Hypothalamus (tissue), 51 donors: ENCODE results near the gene MOAP1.
"Not testable (repeated sequence)": the region's sequence is repeated elsewhere in the genome, so short reads cannot be mapped to it uniquely, and the experiment has no call there.

ENCODE experiments used
- DNase-seq, 51 donors: peaks; one replicate each; lab custom pipeline; 2025; lab: John Stamatoyannopoulos, UW

MOAP1 gene

GRCh38 chr14:93184391-93185348, at the start of gene MOAP1, which contains the start of gene LYSET:
TSS of gene MOAP1 (minus strand) at chr14:93184897. CDS start at chr14:93184242, 655 bp downstream.
TSS of gene LYSET (plus strand) at chr14:93185317. CDS start at chr14:93185406, 89 bp downstream.
- DNase-seq = peak; percentile 51 to 92 (median 83)

DNA sequence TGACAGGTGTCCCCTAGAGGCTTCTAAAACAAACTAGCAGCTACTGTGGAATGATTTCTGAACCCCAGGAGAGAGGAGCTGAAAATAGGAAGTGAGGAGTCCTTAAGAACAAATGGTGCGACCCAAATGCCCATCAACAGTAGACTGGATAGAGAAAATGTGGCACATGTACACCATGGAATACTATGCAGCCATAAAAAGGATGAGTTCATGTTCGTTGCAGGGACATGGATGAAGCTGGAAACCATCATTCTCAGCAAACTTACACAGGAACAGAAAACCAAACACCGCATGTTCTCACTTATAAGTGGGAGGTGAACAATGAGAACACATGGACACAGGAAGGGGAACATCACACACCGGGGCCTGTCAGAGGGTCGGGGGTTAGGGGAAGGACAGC, 48.4 kb upstream of the MOAP1 start:
- DNase-seq = not testable (repeated sequence)

DNA sequence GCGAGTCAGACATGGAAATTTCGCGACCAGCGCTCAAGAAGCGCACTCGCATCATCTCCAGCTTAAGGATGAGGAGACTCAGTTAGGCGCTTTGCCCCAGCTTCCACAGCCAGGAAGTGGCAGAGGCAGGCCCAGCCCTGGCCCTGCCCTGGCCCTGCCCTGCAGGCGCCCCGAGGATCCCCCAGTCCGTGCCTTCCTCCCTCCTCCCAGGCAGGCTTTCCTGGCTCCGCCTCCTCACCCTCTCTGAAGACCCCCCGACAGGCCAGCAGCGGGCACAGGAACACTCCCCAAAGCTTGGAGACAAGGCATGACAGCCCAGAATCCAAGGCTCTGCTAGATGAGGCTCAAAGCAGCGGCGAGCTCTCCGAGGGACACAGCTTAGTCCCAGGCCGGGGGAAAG, 47.5 kb upstream of the MOAP1 start:
- no peak for DNase-seq

DNA sequence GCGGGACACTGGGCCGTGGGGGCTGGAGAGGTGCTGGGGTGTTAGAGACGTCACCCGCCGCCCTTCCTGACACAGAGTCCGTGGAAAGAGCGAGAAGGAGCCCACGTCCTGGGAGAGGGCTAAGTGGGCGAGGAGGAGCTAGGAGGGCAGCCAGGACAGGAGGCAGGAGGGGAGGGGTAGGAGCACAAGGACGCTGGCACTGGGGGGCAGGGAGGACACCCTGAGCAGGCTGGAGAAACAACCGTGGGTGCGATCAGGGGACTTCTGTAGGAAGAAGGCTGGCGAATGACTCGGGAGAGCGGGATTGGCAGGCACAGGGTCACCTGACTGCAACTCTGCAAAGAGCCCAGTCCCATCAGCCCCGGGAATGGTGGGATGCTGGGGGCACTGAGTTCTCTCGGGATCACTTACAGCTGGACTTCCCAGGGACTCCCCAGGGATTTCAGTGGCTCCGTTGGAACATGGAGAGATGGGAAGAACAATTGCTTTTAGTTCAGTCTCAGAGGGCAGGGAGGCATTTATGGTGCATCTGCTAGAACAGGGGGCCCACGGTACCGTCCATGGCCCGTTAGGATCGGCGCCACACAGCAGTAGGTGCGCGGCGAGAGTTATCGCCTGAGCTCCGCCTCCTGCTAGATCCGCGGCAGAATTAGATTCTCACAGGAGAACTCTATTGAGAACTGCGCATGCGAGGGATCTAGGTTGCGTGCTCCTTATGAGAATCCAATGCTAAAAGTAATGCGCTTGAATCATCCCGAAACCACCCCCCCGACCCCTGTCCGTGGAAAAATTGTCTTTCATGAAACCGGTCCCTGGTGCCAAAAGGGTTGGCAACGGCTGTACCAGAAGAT, 46.7 kb upstream of the MOAP1 start:
- peak in 37 of 51 donors; percentile 5 to 67 (median 35) for DNase-seq

DNA sequence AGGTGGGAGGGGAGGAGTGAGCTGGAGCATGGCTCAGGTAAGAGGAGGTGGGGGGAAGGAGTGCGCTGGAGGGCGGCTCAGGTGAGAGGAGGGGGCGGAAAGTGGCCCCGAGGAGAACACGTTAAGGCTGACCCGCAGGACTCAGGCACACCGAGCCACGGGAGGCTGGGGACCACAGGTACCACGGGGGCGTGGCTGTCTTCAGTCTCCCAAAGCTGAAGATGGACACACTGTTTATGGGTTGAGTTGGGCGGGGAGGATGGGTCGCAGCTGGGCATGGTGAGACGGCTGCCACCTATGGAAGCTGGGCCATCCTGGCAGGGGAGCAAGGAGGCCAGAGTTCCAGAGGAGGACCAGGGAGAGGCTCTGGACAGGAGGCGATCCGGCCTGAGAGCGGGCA, 45.8 kb upstream of the MOAP1 start:
- DNase-seq = no peak

GRCh38 chr14:93228550-93228949, 43.9 kb upstream of the MOAP1 start:
- no peak for DNase-seq

GRCh38 chr14:93223565-93223964, 38.9 kb upstream of the MOAP1 start:
- DNase-seq = no peak

- no peak for DNase-seq
Observed at GRCh38 chr14:93220509-93220908, 35.8 kb upstream of the MOAP1 start.

DNA sequence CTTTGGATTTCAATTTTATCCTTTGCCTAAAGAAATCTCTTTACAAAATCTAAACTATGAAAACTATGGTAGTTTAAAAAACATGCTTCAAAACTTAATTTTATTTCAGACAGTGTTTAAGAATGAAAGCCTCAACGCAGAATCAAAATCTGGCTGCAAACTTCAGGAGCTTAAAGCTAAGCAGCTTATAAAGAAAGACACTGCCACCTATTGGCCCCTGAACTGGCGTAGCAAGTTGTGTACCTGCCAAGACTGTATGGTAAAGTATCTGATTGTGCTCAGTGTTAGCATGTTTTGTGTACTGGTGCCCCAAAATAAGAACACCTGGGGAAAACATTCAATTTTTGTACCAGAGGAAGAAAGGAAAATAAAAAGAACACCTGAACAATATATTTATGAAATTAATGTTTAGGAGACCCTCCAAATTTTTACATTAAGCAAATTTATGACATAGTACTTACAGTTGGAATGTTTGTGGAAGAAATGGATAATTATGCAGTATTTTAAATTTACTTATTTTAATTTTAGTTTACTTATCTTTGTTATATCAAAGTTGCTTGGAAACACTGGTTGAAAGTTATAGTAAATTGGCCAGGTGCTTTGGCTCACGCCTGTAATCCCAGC, 34.5 kb upstream of the MOAP1 start:
- DNase-seq = peak in 3 of 51 donors; percentile 3 to 17 (median 4)

- no peak for DNase-seq
Observed at GRCh38 chr14:93214598-93214997, 29.9 kb upstream of the MOAP1 start.

GRCh38 chr14:93212432-93212831, 27.7 kb upstream of the MOAP1 start:
- no peak for DNase-seq

DNA sequence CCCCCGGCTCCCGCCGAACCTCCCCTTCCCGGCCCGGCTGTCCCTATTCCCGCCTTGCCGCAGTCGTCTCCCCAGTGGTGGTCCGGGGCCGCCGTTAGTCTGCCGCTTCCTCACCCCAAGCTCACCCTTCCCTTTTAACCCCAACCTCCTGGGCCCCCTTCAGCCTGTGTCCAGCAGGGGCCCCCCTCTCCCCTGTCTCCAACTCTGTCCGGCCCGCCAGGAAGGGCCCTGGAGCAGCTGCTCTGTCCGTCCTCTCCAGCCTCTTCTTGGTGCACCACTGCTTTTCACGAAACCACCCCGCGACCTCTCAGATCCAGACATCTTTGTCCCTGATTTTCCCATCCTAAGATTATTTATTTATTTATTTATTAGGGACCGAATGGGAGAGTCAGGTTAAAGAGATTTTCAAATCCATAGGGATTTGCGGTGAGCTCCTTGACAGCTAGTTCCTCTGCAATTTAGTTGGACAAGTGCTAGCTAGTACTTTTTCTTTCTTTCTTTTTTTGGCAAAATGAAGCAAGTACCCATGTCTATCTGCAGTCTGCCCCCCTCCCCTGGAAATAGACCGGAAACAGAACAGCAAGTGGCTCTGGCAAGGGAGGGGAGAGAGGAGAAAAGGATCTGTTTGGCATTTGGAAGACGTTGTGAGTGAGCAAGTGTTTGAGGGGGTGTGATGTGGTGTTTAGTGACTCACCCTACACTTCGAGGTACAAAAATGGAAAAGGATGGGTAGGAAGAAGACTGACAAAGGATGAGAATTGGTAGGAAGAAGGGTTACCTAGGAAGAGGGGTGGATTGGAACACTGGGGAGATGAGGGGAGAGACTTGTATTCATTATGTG, 23.0 kb upstream of the MOAP1 start:
- peak in 39 of 51 donors; percentile 15 to 80 (median 61) for DNase-seq

GRCh38 chr14:93206793-93207467, 22.2 kb upstream of the MOAP1 start, which contains the start of the genes GON7 and UBR7:
TSS of gene GON7 (minus strand) at chr14:93207065. CDS start at chr14:93207037, 28 bp downstream.
TSS of gene UBR7 (plus strand) at chr14:93207256. CDS start at chr14:93207292, 36 bp downstream.
- peak; percentile 49 to 97 (median 92) for DNase-seq

DNA sequence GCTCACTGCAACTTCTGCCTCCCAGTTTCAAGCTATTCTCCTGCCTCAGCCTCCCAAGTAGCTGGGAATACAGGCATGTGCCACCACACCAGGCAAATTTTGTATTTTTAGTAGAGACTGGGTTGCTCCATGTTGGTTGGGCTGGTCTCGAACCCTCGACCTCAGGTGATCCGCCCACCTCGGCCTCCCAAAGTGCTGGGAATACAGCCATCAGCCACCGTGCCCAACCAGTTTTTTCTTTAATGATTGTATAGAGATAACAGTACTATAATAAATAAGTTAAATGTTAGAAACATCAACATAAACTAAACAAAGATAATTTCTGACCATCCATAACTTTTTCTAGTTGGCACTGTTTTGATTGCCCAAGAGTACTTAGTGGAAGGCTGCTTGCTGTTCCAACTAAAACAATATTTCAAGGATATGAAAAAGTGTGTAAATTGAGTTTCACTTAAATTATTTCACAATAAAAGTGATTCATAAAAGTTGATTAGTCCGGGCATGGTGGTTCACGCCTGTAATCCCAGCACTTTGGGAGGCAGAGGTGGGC, 16.5 kb upstream of the MOAP1 start:
- no peak for DNase-seq

DNA sequence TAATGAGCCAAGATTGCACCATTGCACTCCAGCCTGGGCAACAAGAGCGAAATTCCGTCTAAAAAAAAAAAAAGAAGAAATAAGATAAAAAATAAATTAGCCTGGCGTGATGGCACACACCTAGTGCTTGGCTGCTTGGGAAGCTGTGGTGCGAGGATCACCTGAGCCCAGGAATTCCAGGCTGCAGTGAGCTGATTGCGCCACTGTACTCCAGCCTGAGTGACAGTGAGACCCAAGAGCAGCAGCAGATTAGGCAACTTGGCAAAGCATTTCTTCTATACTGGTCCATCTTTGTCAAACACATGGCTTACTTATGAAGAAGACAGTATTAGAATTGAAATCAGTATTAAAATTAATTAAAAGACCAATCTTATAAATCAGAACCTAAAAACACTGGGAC, 15.9 kb upstream of the MOAP1 start:
- no peak for DNase-seq

DNA sequence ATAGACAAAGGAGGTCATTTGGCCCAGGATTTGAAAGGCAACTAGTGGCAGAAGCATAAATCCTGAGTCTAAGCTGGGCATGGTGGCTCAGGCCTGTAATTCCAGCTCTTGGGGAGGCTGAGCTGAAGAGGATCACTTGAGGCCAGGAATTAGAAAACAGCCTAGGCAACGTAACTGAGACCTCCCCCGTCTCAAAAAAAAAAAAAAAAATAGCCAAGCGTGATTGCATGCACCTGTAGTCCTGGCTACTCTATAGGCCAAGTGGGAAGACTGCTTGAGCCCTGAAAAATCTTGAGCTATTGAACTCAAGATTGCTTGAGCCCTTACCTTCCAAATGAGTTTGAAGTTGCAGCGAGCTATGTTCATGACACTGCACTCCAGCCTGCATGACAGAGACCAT, 14.3 kb upstream of the MOAP1 start:
- no peak for DNase-seq

GRCh38 chr14:93195316-93195999, 10.8 kb upstream of the MOAP1 start:
- no peak for DNase-seq

- no peak for DNase-seq
Observed at GRCh38 chr14:93186956-93187355, 2.3 kb upstream of the MOAP1 start.
